Body of pancreas (tissue), 4 donors: Measurements from ENCODE around the gene ADCY1. TPM values are rescaled to one million over a fixed set of nuclear protein-coding genes. Genes with fewer than 3 reads are reported as not detected.

ENCODE experiments used
- ATAC-seq: fragments of 150-250 bp; one replicate; pipeline ENCODE4 v1.9.1; 2016
- DNase-seq, 4 donors: peaks; one replicate each; pipeline ENCODE4 v3.0.0-alpha.2; 2019
- H3K27ac ChIP-seq, 4 donors: fragments of 200-600 bp; sonication (generic); 1 replicate in 3 of 4; 2 replicates in 1 of 4; pipeline versions ENCODE4 v1.5.1 to v1.6.1; 2016 to 2019; ENCODE audit warnings: mild to moderate bottlenecking in 1 of 4, mixed read lengths in 1 of 4, moderate library complexity in 1 of 4
- H3K27me3 ChIP-seq, 2 donors: fragments of 200-600 bp; sonication (generic); one replicate each; pipeline ENCODE4 v1.6.0; 2016; ENCODE audit warnings: mild to moderate bottlenecking in 1 of 2
- H3K36me3 ChIP-seq, 2 donors: fragments of 200-600 bp; sonication (generic); replicated peaks in 1 of 2; 2 replicates each; pipeline ENCODE4 v1.5.1; 2016; ENCODE audit warnings: low read depth in 2 of 2; ENCODE audit not compliant: insufficient read depth in 1 of 2
- H3K4me1 ChIP-seq: fragments of 200-600 bp; sonication (generic); one replicate; pipeline ENCODE4 v1.6.0; 2016
- H3K4me3 ChIP-seq, 2 donors: fragments of 200-600 bp; sonication (generic); 1 replicate in 1 of 2; 2 replicates in 1 of 2; pipeline ENCODE4 v1.5.1; 2016 to 2019
- H3K9me3 ChIP-seq, 3 donors: fragments of 200-600 bp; sonication (generic); 1 replicate in 2 of 3; 2 replicates in 1 of 3; pipeline ENCODE4 v1.5.1; 2016
- POLR2A ChIP-seq, 3 donors: fragments of 450-650 bp; IDR thresholded peaks; one replicate each; pipeline ENCODE4 v1.6.1; 2016; ENCODE audit warnings: antibody characterized with exemption in 3 of 3, mild to moderate bottlenecking in 2 of 3
- WGBS, 2 donors: methylation state at CpG; one replicate each; pipeline ENCODE4 v1.1.5; 2017; 5-methylcytosine and 5-hydroxymethylcytosine counted together
- intact Hi-C: fragments of 100-400 bp; cut with DNase I; formaldehyde crosslinking; loops from one replicate; pipeline ENCODE4 v1.15.1; 2023
- total RNA-seq, 2 donors: library from RNA; depleted of rRNA; stranded (reverse); fragments of >200 nt; gene quantifications; one replicate each; pipeline ENCODE4 v1.1.0, GENCODE V29; 2016
- TF ChIP-seq, protein P1 (sequence below), 7 experiments: fragments of 450-650 bp in 4 of 7; fragments of 200-600 bp in 3 of 7; sonication (generic) in 3 of 7; IDR thresholded peaks; one replicate each; pipeline ENCODE4 v1.5.1; 2016 to 2019; ENCODE audit warnings: antibody characterized with exemption in 7 of 7

Gene ADCY1
- total RNA-seq, 2 donors from 2014 or later, result 6.2 to 7.6 TPM

DNA sequence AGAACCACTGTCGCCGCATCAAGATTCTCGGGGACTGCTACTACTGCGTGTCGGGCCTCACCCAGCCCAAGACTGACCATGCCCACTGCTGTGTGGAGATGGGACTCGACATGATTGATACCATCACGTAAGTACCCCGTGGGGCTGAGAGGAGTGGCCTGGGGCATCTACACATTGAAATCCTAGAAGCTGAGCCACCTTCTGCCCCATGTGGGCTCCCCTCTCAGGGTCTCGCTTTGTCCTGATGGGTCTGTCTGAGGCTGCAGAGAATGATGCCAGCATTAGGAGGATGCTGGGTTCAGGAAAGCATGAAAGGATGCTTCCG is 74.5 kb downstream of the ADCY1 start:
- DNase-seq (no peak), ATAC-seq (no peak)
- Histone ChIP-seq H3K27me3 (no peaks in the 10 kb centered on the region), H3K9me3 (no peaks in the 10 kb centered on the region), H3K4me1 (peaks cover 14% of the 10 kb centered on the region), H3K36me3 (no peaks in the 10 kb centered on the region), H3K4me3 (no peak overlapping the region), H3K27ac (no peak overlapping the region)
- 92% methylated on average over 9 to 10 of the region's 10 CpGs for WGBS, 2 donors
- no peak for TF ChIP-seq POLR2A (IDR thresholded peaks at IDR 0.05)
- TF ChIP-seq, protein P1, sequence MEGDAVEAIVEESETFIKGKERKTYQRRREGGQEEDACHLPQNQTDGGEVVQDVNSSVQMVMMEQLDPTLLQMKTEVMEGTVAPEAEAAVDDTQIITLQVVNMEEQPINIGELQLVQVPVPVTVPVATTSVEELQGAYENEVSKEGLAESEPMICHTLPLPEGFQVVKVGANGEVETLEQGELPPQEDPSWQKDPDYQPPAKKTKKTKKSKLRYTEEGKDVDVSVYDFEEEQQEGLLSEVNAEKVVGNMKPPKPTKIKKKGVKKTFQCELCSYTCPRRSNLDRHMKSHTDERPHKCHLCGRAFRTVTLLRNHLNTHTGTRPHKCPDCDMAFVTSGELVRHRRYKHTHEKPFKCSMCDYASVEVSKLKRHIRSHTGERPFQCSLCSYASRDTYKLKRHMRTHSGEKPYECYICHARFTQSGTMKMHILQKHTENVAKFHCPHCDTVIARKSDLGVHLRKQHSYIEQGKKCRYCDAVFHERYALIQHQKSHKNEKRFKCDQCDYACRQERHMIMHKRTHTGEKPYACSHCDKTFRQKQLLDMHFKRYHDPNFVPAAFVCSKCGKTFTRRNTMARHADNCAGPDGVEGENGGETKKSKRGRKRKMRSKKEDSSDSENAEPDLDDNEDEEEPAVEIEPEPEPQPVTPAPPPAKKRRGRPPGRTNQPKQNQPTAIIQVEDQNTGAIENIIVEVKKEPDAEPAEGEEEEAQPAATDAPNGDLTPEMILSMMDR (IDR thresholded peaks at IDR 0.05), result no peak
- intact Hi-C loops, result no loop called here

DNA sequence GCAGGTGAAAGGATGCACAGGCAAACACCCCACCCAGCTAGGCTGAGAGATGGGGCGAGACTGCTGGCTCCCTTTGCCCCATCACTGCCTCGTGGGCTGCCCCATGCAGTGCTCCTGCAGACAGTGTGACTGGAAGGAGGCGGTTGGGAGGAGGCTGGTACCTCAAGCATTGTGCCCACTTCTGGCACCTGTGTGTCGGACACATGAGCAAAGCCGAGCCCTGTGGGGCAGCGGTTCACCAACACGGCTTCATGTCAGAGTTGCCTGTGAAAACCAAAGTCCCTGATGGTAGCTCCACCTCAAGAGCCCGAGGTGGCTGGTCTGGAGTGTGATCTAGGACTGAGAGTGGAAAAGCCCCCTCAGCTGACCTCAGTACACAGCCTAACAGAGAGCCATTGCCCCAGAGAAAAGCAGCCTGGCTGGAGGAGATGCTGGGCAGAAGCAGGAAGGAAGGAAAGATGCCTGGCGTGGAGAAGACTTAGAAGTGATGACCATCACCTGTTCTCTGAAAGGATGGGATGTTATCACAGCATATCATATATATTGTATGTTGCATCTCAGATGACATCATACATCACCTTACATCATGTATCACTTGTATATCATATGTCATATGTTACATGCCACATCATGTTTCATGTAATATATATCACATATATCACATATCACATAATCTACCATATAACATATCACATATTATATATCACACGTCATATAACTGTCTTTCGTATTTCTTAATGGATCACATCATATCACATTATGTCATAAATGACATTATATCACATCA is 75.6 kb downstream of the ADCY1 start:
- ATAC-seq, result no peak

DNA sequence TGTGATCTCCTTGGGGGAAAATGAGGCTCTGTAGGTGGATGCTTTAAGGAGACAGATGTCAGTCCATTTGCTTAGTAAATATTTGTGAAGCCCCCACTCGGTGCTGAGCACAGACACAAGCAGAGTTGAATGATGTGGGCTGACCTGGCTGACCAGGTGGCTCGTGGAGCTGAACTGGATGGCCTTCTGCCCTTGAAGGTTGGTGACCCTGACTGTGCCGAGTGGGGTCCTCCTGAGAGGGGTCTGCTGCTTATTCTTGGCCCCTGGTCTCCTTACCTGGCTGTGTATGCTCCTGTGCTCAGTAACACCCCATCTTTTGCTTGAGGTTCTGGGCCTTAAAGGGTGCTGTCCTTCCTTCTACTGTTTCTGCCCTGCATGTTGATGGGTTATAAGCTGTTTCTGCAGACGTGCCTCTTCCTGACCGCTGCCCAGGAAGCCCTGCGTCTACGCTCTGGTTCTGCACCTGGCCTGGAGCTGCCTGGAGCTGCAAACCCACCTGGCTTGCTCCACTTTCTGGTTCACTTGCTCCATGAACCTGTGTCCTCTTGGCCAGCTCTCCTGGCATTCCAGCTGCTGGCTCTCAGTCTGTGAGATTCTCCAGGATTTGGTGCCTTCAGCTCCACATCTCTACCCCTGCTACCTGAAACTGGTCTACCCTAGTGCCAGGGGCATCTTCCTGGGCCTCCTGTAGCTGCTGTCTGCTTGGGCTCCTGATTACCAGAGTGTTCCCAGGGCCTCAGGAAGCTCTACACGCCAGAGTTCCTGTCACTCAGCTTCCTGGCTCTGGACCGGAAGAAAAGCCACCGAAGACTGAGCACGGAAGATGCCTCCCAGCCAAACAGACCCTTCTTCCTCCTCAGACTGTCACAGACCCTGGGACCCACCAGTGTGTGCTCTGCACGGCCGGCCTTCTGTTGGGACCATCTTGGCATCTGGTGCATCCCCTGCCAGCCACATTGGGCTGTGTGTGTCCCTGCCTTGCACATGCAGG is 76.5 kb downstream of the ADCY1 start:
- no peaks in the 10 kb centered on the region for H3K27me3 ChIP-seq
- H3K36me3 ChIP-seq, result no peaks in the 10 kb centered on the region
- no peak overlapping the region for H3K4me3 ChIP-seq
- no peaks in the 10 kb centered on the region for H3K9me3 ChIP-seq
- 79 to 84% methylated on average over 10 to 13 of the region's 13 CpGs for WGBS, 2 donors
- intact Hi-C loops, result no loop called here
- DNase-seq, result no peak
- no peak overlapping the region for H3K27ac ChIP-seq
- peaks cover 14% of the 10 kb centered on the region for H3K4me1 ChIP-seq
- TF ChIP-seq POLR2A (IDR thresholded peaks at IDR 0.05), result no peak
- ATAC-seq, result no peak

More for the DNA sequence above, 75.6 kb downstream of the ADCY1 start:
- 86 to 92% methylated on average over 11 of the region's 11 CpGs for WGBS, 2 donors
- Histone ChIP-seq H3K4me3 (no peak overlapping the region), H3K27ac (no peak overlapping the region), H3K27me3 (no peaks in the 10 kb centered on the region), H3K4me1 (peaks cover 14% of the 10 kb centered on the region), H3K36me3 (no peaks in the 10 kb centered on the region), H3K9me3 (no peaks in the 10 kb centered on the region)
- intact Hi-C loops, result no loop called here
- DNase-seq, result no peak
- TF ChIP-seq POLR2A (IDR thresholded peaks at IDR 0.05), result no peak
- TF ChIP-seq, protein P1 (IDR thresholded peaks at IDR 0.05), result no peak

DNA sequence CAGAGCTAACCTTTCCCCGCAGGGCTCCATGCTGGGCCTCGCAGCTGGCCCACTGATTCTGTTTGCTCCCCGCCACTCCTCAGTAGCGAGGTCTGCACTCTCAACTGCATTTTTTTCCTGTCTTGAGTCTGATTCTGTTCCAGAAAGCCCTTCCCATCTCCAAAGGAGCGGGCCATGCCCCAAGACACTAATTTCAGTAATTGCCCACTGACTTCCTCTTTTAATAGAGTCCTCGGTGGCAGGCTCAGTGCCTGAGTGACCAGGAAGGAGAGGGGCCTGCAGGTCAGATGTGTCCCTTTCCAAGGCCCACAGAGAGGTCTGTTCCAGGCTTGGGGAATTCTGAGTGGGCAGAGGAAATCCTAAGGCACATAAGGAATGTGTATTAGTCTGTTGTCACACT is 77.4 kb downstream of the ADCY1 start:
- Histone ChIP-seq H3K4me1 (peaks cover 6% of the 10 kb centered on the region), H3K27me3 (no peaks in the 10 kb centered on the region), H3K4me3 (no peak overlapping the region), H3K9me3 (no peaks in the 10 kb centered on the region), H3K36me3 (no peaks in the 10 kb centered on the region), H3K27ac (no peak overlapping the region)
- DNase-seq (no peak), ATAC-seq (no peak)
- TF ChIP-seq POLR2A (IDR thresholded peaks at IDR 0.05), result no peak
- TF ChIP-seq, protein P1 (IDR thresholded peaks at IDR 0.05), result no peak
- 79 to 86% methylated on average over 6 of the region's 6 CpGs for WGBS, 2 donors
- intact Hi-C loops, result no loop called here

DNA sequence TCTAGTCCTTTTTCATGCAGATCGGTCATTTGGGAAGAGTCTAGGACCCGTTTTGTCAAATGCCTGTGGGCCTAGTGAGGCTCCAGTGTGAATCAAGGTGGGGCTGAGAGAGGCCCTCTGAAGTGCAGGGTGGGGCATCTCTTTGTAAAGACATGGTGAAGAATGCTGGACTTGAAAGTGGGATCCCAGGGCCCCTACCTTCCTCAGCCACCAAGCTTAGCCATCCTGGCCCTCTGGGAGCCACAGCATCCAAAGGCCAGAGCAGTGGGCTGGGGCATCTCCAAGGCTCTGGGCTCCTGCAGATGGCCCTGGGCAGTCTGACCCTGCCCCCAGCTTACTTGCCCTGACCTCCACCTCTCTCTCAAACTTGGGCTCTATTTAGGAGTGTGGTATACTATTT is 78.5 kb downstream of the ADCY1 start:
- H3K4me3 ChIP-seq, result no peak overlapping the region
- intact Hi-C loops, result no loop called here
- no peaks in the 10 kb centered on the region for H3K36me3 ChIP-seq
- no peaks in the 10 kb centered on the region for H3K9me3 ChIP-seq
- H3K4me1 ChIP-seq, result no peaks in the 10 kb centered on the region
- DNase-seq (no peak), ATAC-seq (no peak)
- TF ChIP-seq, protein P1 (IDR thresholded peaks at IDR 0.05), result no peak
- TF ChIP-seq POLR2A (IDR thresholded peaks at IDR 0.05), result no peak
- H3K27me3 ChIP-seq, result no peaks in the 10 kb centered on the region
- no peak overlapping the region for H3K27ac ChIP-seq
- whole genome bisulfite sequencing, 2 donors, result 72 to 83% methylated on average over 2 of the region's 2 CpGs
